Nephron (organoid): Measurements from ENCODE around the gene MLANA.
A peak's percentile ranks its signal among the peaks of the same experiment; 100 is the strongest.
"Not testable (repeated sequence)": the region's sequence is repeated elsewhere in the genome, so short reads cannot be mapped to it uniquely, and the experiment has no call there.

Experiments
- H3K27ac Mint-ChIP-seq, 3 experiments: 2 replicates each; pipeline ENCODE4 v1.8.0; 2020; ENCODE audit warnings: mixed read lengths in 3 of 3, mild to moderate bottlenecking in 2 of 3, moderate library complexity in 1 of 3
- H3K27me3 Mint-ChIP-seq: 2 replicates; pipeline ENCODE4 v1.8.0; 2021; ENCODE audit warnings: low read depth, mild to moderate bottlenecking, moderate library complexity, mixed read lengths
- H3K36me3 Mint-ChIP-seq: 2 replicates; pipeline ENCODE4 v1.8.0; 2020; ENCODE audit warnings: low read depth, mixed read lengths
- H3K4me1 Mint-ChIP-seq: 2 replicates; pipeline ENCODE4 v1.8.0; 2020; ENCODE audit warnings: mixed read lengths
- H3K4me3 Mint-ChIP-seq, 3 experiments: 2 replicates each; pipeline ENCODE4 v1.8.0; 2020; ENCODE audit warnings: mild to moderate bottlenecking in 3 of 3, mixed read lengths in 3 of 3, moderate library complexity in 2 of 3
- H3K9me3 Mint-ChIP-seq: 2 replicates; pipeline ENCODE4 v1.8.0; 2020; ENCODE audit warnings: mixed read lengths
- TF ChIP-seq, protein P1 (sequence below), 3 experiments: fragments of 200-600 bp; sonication (generic); IDR thresholded peaks; one replicate each; pipeline ENCODE4 v1.5.0; 2021; ENCODE audit warnings: antibody characterized with exemption in 3 of 3; ENCODE audit not compliant: unreplicated experiment in 3 of 3

MLANA gene

GRCh38 chr9:5879419-5880181 lies 11.1 kb upstream of the MLANA start:
- TF ChIP-seq, protein P1, sequence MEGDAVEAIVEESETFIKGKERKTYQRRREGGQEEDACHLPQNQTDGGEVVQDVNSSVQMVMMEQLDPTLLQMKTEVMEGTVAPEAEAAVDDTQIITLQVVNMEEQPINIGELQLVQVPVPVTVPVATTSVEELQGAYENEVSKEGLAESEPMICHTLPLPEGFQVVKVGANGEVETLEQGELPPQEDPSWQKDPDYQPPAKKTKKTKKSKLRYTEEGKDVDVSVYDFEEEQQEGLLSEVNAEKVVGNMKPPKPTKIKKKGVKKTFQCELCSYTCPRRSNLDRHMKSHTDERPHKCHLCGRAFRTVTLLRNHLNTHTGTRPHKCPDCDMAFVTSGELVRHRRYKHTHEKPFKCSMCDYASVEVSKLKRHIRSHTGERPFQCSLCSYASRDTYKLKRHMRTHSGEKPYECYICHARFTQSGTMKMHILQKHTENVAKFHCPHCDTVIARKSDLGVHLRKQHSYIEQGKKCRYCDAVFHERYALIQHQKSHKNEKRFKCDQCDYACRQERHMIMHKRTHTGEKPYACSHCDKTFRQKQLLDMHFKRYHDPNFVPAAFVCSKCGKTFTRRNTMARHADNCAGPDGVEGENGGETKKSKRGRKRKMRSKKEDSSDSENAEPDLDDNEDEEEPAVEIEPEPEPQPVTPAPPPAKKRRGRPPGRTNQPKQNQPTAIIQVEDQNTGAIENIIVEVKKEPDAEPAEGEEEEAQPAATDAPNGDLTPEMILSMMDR (IDR thresholded peaks at IDR 0.05; ENCODE audit: unreplicated experiment in 3 of 3): no peak
- no peaks in the 10 kb centered on the region for H3K4me1 Mint-ChIP-seq
- no peaks in the 10 kb centered on the region for H3K27me3 Mint-ChIP-seq
- H3K4me3 Mint-ChIP-seq: no peak overlapping the region
- H3K27ac Mint-ChIP-seq: no peak overlapping the region
- no peaks in the 10 kb centered on the region for H3K9me3 Mint-ChIP-seq
- no peaks in the 10 kb centered on the region for H3K36me3 Mint-ChIP-seq

GRCh38 chr9:5882244-5883012 lies 8.3 kb upstream of the MLANA start:
- H3K4me1 Mint-ChIP-seq, H3K4me3 Mint-ChIP-seq, H3K27ac Mint-ChIP-seq, H3K9me3 Mint-ChIP-seq, H3K27me3 Mint-ChIP-seq, H3K36me3 Mint-ChIP-seq: not testable (repeated sequence)

DNA sequence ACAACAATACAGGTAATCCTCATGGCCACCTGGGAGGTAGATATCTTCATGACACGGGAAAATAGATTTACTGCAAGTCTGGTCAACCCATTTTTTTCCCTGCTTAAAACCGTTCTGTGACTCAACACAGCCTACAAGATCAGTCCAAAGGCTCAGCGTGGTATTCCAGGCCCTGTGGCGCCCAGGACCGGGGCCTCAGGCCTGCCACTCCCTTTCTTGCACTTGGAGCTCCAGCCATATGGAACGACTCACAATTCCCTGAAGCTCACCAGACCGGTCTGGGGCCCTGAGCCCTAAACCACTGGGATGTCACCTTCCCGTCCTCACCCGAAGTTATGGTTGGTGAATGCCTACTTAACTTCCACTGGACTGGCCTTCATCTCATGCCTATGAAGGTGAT lies 6.5 kb upstream of the MLANA start:
- H3K4me1 Mint-ChIP-seq: no peaks in the 10 kb centered on the region
- H3K9me3 Mint-ChIP-seq: no peaks in the 10 kb centered on the region
- TF ChIP-seq, protein P1 (IDR thresholded peaks at IDR 0.05; ENCODE audit: unreplicated experiment in 3 of 3): no peak
- no peaks in the 10 kb centered on the region for H3K36me3 Mint-ChIP-seq
- H3K4me3 Mint-ChIP-seq: no peak overlapping the region
- H3K27ac Mint-ChIP-seq: no peak overlapping the region
- H3K27me3 Mint-ChIP-seq: no peaks in the 10 kb centered on the region

- TF ChIP-seq, protein P1 (IDR thresholded peaks at IDR 0.05; ENCODE audit: unreplicated experiment in 3 of 3): peak; percentile 90 to 95 (median 91)
- Mint-ChIP-seq H3K36me3 (no peaks in the 10 kb centered on the region), H3K27me3 (no peaks in the 10 kb centered on the region), H3K4me3 (no peak overlapping the region), H3K27ac (peak overlapping the region in 2 of 3 experiments; percentile 2 to 60), H3K9me3 (no peaks in the 10 kb centered on the region), H3K4me1 (peaks cover 2% of the 10 kb centered on the region)
These were observed 4.4 kb upstream of the MLANA start for GRCh38 chr9:5886114-5886939.

- H3K4me3 Mint-ChIP-seq: no peak overlapping the region
- peaks cover 21% of the 10 kb centered on the region for H3K4me1 Mint-ChIP-seq
- peak overlapping the region; percentile 4 to 44 (median 8) for H3K27ac Mint-ChIP-seq
- no peaks in the 10 kb centered on the region for H3K27me3 Mint-ChIP-seq
- H3K36me3 Mint-ChIP-seq: peaks cover 10% of the 10 kb centered on the region
- TF ChIP-seq, protein P1 (IDR thresholded peaks at IDR 0.05; ENCODE audit: unreplicated experiment in 3 of 3): no peak
- H3K9me3 Mint-ChIP-seq: no peaks in the 10 kb centered on the region
These were observed 1.9 kb downstream of the MLANA start for GRCh38 chr9:5892456-5893133.
